Measurements from ENCODE around the gene LDLRAD3. TPM values are rescaled to one million over a fixed set of nuclear protein-coding genes. Genes with fewer than 3 reads are reported as not detected.

The LDLRAD3 gene
- total RNA-seq, 2 donors from 2014 or later = 19.2 to 30.6 TPM

DNA sequence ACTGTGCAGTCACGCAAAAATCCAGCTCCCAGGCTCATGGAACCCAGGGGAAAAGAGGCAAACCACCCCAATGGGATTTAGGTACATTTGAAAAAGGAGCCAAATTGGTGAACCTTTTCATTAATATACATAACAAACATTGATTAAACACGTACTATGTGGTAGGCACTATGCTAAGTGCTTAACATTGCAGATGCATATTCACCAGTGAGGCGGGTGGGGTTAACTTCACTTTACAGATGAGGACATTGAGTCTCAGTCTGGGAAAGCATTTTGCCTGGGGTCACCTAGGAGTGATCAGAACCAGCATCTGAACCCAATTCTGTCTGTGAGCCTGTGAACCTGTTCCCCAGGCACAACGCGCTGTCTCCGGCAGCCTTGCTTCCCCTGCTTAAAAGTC, 199.0 kb downstream of the LDLRAD3 start:
- Histone ChIP-seq H3K27me3 (ENCODE audit: control insufficient read depth, insufficient read depth, low read length, poor library complexity, severe bottlenecking) (no peaks in the 10 kb centered on the region), H3K9me3 (ENCODE audit: control insufficient read depth, low read length) (peaks cover 8% of the 10 kb centered on the region), H3K36me3 (ENCODE audit: control insufficient read depth, insufficient read depth, low read length) (peaks cover 13% of the 10 kb centered on the region), H3K9ac (ENCODE audit: extremely low read depth, low read length, poor library complexity, severe bottlenecking) (no peak overlapping the region), H3K4me1 (ENCODE audit: control insufficient read depth, insufficient read depth, low read length) (no peaks in the 10 kb centered on the region), H3K4me3 (ENCODE audit: low read length) (no peak overlapping the region), H3K27ac (ENCODE audit: low read depth, low read length) (no peak overlapping the region)
- Mint-ChIP-seq H3K27ac (no peak overlapping the region), H3K4me3 (no peak overlapping the region), H3K4me1 (peaks cover 15% of the 10 kb centered on the region), H3K9me3 (peaks cover 9% of the 10 kb centered on the region), H3K36me3 (ENCODE audit: low read depth) (peaks cover 20% of the 10 kb centered on the region), H3K27me3 (ENCODE audit: insufficient read depth) (no peaks in the 10 kb centered on the region)
- TF ChIP-seq, protein P1, sequence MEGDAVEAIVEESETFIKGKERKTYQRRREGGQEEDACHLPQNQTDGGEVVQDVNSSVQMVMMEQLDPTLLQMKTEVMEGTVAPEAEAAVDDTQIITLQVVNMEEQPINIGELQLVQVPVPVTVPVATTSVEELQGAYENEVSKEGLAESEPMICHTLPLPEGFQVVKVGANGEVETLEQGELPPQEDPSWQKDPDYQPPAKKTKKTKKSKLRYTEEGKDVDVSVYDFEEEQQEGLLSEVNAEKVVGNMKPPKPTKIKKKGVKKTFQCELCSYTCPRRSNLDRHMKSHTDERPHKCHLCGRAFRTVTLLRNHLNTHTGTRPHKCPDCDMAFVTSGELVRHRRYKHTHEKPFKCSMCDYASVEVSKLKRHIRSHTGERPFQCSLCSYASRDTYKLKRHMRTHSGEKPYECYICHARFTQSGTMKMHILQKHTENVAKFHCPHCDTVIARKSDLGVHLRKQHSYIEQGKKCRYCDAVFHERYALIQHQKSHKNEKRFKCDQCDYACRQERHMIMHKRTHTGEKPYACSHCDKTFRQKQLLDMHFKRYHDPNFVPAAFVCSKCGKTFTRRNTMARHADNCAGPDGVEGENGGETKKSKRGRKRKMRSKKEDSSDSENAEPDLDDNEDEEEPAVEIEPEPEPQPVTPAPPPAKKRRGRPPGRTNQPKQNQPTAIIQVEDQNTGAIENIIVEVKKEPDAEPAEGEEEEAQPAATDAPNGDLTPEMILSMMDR (conservative IDR thresholded peaks at IDR 0.05) = no peak
- WGBS, 2 experiments (ENCODE audit: insufficient coverage in 1 of 2, insufficient read length in 1 of 2) = 93 to 97% methylated on average over 6 of the region's 6 CpGs
- DNase-seq = no peak

DNA sequence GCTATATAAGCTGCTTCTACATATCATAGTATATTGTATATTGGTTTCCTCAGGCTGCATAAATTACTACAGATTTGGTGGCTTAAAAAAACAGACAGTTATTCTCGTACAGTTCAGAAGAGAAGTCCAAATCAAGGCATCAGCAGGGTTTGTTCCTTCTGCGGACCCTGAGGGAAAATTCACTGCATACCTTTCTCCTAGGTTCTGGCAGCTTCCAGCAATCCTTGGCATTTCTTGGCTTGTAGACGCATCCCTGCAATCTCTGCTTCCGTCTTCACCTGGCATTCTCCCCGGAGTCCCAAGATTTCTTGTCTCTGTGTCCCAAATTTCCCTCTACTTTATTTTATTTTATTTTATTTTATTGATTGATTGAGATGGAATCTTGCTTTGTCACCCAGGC, 202.6 kb downstream of the LDLRAD3 start:
- H3K36me3 ChIP-seq (ENCODE audit: control insufficient read depth, insufficient read depth, low read length) = peaks cover 11% of the 10 kb centered on the region
- H3K27ac ChIP-seq (ENCODE audit: low read depth, low read length) = no peak overlapping the region
- Mint-ChIP-seq H3K9me3 (peaks cover 9% of the 10 kb centered on the region), H3K36me3 (ENCODE audit: low read depth) (peaks cover 28% of the 10 kb centered on the region), H3K27me3 (ENCODE audit: insufficient read depth) (no peaks in the 10 kb centered on the region), H3K27ac (no peak overlapping the region), H3K4me3 (no peak overlapping the region), H3K4me1 (peaks cover 23% of the 10 kb centered on the region)
- DNase-seq = no peak
- no peaks in the 10 kb centered on the region for H3K27me3 ChIP-seq (ENCODE audit: control insufficient read depth, insufficient read depth, low read length, poor library complexity, severe bottlenecking)
- 92 to 95% methylated on average over 3 to 5 of the region's 5 CpGs for WGBS, 2 experiments (ENCODE audit: insufficient coverage in 1 of 2, insufficient read length in 1 of 2)
- peaks cover 8% of the 10 kb centered on the region for H3K9me3 ChIP-seq (ENCODE audit: control insufficient read depth, low read length)
- H3K4me3 ChIP-seq (ENCODE audit: low read length) = no peak overlapping the region
- no peak overlapping the region for H3K9ac ChIP-seq (ENCODE audit: extremely low read depth, low read length, poor library complexity, severe bottlenecking)
- H3K4me1 ChIP-seq (ENCODE audit: control insufficient read depth, insufficient read depth, low read length) = peaks cover 7% of the 10 kb centered on the region
- TF ChIP-seq, protein P1 (conservative IDR thresholded peaks at IDR 0.05) = no peak

DNA sequence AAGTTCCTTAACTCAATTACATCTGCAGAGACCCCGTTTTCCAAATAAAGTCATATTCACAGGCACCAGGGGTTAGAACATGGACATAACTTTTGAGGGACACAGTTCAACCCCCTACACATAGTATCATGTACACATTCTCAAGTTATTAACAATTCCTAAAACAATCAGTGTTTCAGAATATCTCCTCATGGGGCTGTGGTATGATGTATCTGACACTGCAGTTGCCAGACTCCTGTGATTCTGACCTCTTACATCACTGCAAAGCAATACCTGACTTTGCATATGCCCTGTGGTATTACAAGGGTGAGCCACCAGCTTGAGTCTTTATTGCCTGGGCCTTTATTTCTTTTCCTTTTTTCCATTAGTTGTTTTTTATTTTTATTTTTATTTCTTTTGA, 203.6 kb downstream of the LDLRAD3 start:
- no peak overlapping the region for H3K4me3 ChIP-seq (ENCODE audit: low read length)
- peaks cover 7% of the 10 kb centered on the region for H3K4me1 ChIP-seq (ENCODE audit: control insufficient read depth, insufficient read depth, low read length)
- no peak for DNase-seq
- Mint-ChIP-seq H3K4me1 (peaks cover 23% of the 10 kb centered on the region), H3K27me3 (ENCODE audit: insufficient read depth) (no peaks in the 10 kb centered on the region), H3K4me3 (no peak overlapping the region), H3K27ac (no peak overlapping the region), H3K9me3 (peaks cover 9% of the 10 kb centered on the region), H3K36me3 (ENCODE audit: low read depth) (peaks cover 30% of the 10 kb centered on the region)
- no peaks in the 10 kb centered on the region for H3K27me3 ChIP-seq (ENCODE audit: control insufficient read depth, insufficient read depth, low read length, poor library complexity, severe bottlenecking)
- H3K27ac ChIP-seq (ENCODE audit: low read depth, low read length) = no peak overlapping the region
- H3K36me3 ChIP-seq (ENCODE audit: control insufficient read depth, insufficient read depth, low read length) = peaks cover 11% of the 10 kb centered on the region
- peaks cover 8% of the 10 kb centered on the region for H3K9me3 ChIP-seq (ENCODE audit: control insufficient read depth, low read length)
- TF ChIP-seq, protein P1 (conservative IDR thresholded peaks at IDR 0.05) = no peak
- 0% methylated on average over 1 of the region's 1 CpG for WGBS, 2 experiments (ENCODE audit: insufficient coverage in 1 of 2, insufficient read length in 1 of 2)
- H3K9ac ChIP-seq (ENCODE audit: extremely low read depth, low read length, poor library complexity, severe bottlenecking) = no peak overlapping the region
